HL-60 (cell line): Measurements from ENCODE around the gene CCDC30.

Experiments
- DNase-seq, 2 experiments: peaks; one replicate each; pipeline ENCODE4 v3.0.0-alpha.2; 2010 to 2020; ENCODE audit warnings: low read depth in 1 of 2, low spot score in 1 of 2
- H3K27ac ChIP-seq: fragments of 250-450 bp; sonication (Bioruptor Pico); replicated peaks from 2 replicates; pipeline ENCODE4 v1.5.1; 2020; ENCODE audit warnings: mild to moderate bottlenecking, moderate library complexity
- H3K27me3 ChIP-seq: fragments of 250-450 bp; sonication (Bioruptor Pico); 2 replicates; pipeline ENCODE4 v1.5.1; 2021; ENCODE audit warnings: mild to moderate bottlenecking, moderate library complexity; ENCODE audit not compliant: insufficient read depth, poor library complexity, severe bottlenecking
- H3K4me3 ChIP-seq: replicated peaks from 2 replicates; pipeline ENCODE4 v1.5.1; 2011; ENCODE audit warnings: mild to moderate bottlenecking, control low read depth, low read length; ENCODE audit not compliant: insufficient read depth
- GABPA ChIP-seq: IDR thresholded peaks from 2 replicates; pipeline ENCODE4 v1.6.1; 2012; ENCODE audit warnings: low read depth
- POLR2AphosphoS5 ChIP-seq: IDR thresholded peaks from 2 replicates; pipeline ENCODE4 v1.6.1; 2012; ENCODE audit warnings: low read depth
- SPI1 ChIP-seq: IDR thresholded peaks from 2 replicates; pipeline ENCODE4 v1.6.1; 2012; ENCODE audit warnings: low read depth, mild to moderate bottlenecking, borderline replicate concordance
- TF ChIP-seq, protein P1 (sequence below): IDR thresholded peaks from 2 replicates; pipeline ENCODE4 v1.6.1; 2012; ENCODE audit warnings: low read depth; ENCODE audit not compliant: insufficient replicate concordance
- TF ChIP-seq, protein P2 (sequence below): IDR thresholded peaks from one replicate; pipeline ENCODE4 v1.5.1; 2011; ENCODE audit warnings: low read length, control low read depth, inconsistent platforms; ENCODE audit not compliant: insufficient read depth

CCDC30 gene

DNA sequence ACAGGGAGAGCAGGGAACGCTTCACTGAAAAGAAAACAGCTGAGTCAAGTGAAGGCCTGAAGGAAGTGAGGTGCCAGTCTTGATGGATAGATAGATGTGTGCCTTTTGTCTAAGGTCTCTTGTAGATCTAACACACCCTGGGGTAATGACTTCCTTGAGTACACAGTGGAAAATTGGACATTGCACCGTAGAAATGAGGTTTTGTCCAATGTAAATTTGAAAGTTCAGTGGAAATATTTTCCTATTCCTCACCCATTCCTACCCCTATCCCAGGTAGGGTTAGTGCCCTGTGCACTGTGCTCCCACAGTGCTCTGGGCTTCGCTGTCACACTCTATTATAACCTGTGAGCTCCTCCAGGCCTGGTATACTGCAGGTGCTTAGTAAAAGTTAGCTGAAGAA is 31.6 kb upstream of the CCDC30 start:
- Histone ChIP-seq H3K27me3 (no peaks in the 10 kb centered on the region), H3K4me3 (no peak overlapping the region), H3K27ac (no peak overlapping the region)
- DNase-seq = no peak
- TF ChIP-seq SPI1 (no peak), POLR2AphosphoS5 (no peak), GABPA (no peak)
- TF ChIP-seq, protein P1, sequence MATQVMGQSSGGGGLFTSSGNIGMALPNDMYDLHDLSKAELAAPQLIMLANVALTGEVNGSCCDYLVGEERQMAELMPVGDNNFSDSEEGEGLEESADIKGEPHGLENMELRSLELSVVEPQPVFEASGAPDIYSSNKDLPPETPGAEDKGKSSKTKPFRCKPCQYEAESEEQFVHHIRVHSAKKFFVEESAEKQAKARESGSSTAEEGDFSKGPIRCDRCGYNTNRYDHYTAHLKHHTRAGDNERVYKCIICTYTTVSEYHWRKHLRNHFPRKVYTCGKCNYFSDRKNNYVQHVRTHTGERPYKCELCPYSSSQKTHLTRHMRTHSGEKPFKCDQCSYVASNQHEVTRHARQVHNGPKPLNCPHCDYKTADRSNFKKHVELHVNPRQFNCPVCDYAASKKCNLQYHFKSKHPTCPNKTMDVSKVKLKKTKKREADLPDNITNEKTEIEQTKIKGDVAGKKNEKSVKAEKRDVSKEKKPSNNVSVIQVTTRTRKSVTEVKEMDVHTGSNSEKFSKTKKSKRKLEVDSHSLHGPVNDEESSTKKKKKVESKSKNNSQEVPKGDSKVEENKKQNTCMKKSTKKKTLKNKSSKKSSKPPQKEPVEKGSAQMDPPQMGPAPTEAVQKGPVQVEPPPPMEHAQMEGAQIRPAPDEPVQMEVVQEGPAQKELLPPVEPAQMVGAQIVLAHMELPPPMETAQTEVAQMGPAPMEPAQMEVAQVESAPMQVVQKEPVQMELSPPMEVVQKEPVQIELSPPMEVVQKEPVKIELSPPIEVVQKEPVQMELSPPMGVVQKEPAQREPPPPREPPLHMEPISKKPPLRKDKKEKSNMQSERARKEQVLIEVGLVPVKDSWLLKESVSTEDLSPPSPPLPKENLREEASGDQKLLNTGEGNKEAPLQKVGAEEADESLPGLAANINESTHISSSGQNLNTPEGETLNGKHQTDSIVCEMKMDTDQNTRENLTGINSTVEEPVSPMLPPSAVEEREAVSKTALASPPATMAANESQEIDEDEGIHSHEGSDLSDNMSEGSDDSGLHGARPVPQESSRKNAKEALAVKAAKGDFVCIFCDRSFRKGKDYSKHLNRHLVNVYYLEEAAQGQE = no peak
- TF ChIP-seq, protein P2, sequence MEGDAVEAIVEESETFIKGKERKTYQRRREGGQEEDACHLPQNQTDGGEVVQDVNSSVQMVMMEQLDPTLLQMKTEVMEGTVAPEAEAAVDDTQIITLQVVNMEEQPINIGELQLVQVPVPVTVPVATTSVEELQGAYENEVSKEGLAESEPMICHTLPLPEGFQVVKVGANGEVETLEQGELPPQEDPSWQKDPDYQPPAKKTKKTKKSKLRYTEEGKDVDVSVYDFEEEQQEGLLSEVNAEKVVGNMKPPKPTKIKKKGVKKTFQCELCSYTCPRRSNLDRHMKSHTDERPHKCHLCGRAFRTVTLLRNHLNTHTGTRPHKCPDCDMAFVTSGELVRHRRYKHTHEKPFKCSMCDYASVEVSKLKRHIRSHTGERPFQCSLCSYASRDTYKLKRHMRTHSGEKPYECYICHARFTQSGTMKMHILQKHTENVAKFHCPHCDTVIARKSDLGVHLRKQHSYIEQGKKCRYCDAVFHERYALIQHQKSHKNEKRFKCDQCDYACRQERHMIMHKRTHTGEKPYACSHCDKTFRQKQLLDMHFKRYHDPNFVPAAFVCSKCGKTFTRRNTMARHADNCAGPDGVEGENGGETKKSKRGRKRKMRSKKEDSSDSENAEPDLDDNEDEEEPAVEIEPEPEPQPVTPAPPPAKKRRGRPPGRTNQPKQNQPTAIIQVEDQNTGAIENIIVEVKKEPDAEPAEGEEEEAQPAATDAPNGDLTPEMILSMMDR = no peak

- H3K4me3 ChIP-seq = no peak overlapping the region
- no peaks in the 10 kb centered on the region for H3K27me3 ChIP-seq
- no peak overlapping the region for H3K27ac ChIP-seq
- DNase-seq = no peak
- no peak for TF ChIP-seq GABPA
- no peak for TF ChIP-seq SPI1
- TF ChIP-seq, protein P2 = no peak
- TF ChIP-seq, protein P1 = no peak
- TF ChIP-seq POLR2AphosphoS5 = no peak
Measured at GRCh38 chr1:42432714-42433113, 30.4 kb upstream of the CCDC30 start.

- DNase-seq = no peak
Measured at GRCh38 chr1:42433369-42433768, 29.7 kb upstream of the CCDC30 start.

More at GRCh38 chr1:42433369-42433768, 29.7 kb upstream of the CCDC30 start:
- Histone ChIP-seq H3K4me3 (no peak overlapping the region), H3K27me3 (no peaks in the 10 kb centered on the region), H3K27ac (no peak overlapping the region)
- TF ChIP-seq, protein P1 = no peak
- TF ChIP-seq POLR2AphosphoS5 (no peak), SPI1 (no peak), GABPA (no peak)
- TF ChIP-seq, protein P2 = no peak
